Stomach (tissue), 4 donors: Measurements from ENCODE around the gene THSD4.

Experiments
- POLR2A ChIP-seq, 4 donors: fragments of 450-650 bp; IDR thresholded peaks; one replicate each; pipeline ENCODE4 v1.6.1; 2016; ENCODE audit warnings: antibody characterized with exemption in 4 of 4, control low read depth in 2 of 4, mild to moderate bottlenecking in 1 of 4, moderate library complexity in 1 of 4
- TF ChIP-seq, protein P1 (sequence below), 7 experiments: fragments of 450-650 bp in 4 of 7; fragments of 200-600 bp in 3 of 7; sonication (generic) in 3 of 7; IDR thresholded peaks; one replicate each; pipeline ENCODE4 v1.5.1; 2016 to 2019; ENCODE audit warnings: antibody characterized with exemption in 7 of 7, control low read depth in 2 of 7, mild to moderate bottlenecking in 1 of 7

DNA sequence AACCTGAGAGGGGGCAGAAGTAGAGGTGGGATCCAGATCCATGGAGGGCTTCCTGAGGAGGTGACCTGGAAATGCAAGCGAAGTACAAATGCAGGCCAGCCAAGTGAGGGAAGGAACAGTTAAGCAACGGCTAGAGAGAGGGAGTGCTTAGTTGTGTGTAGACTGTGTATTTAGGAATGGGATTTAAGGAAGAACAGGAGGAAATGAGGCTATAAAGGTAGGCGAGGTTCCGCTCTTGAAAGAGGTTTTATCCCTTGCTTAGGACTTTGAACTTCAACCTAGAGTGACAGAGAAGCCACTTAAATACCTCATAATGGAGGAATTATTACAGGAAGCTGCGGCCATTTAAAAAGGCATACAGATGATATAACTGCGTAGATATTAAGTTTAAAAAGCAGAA is 295.1 kb downstream of the THSD4 start:
- TF ChIP-seq, protein P1, sequence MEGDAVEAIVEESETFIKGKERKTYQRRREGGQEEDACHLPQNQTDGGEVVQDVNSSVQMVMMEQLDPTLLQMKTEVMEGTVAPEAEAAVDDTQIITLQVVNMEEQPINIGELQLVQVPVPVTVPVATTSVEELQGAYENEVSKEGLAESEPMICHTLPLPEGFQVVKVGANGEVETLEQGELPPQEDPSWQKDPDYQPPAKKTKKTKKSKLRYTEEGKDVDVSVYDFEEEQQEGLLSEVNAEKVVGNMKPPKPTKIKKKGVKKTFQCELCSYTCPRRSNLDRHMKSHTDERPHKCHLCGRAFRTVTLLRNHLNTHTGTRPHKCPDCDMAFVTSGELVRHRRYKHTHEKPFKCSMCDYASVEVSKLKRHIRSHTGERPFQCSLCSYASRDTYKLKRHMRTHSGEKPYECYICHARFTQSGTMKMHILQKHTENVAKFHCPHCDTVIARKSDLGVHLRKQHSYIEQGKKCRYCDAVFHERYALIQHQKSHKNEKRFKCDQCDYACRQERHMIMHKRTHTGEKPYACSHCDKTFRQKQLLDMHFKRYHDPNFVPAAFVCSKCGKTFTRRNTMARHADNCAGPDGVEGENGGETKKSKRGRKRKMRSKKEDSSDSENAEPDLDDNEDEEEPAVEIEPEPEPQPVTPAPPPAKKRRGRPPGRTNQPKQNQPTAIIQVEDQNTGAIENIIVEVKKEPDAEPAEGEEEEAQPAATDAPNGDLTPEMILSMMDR (IDR thresholded peaks at IDR 0.05): no peak
- TF ChIP-seq POLR2A (IDR thresholded peaks at IDR 0.05): no peak
